Hepatocyte (in vitro differentiated cells): ENCODE measurements around the gene ROBO4. TPM values are rescaled to one million over a fixed set of nuclear protein-coding genes. Genes with fewer than 3 reads are reported as not detected.

Experiments
- DNase-seq: peaks from one replicate; pipeline ENCODE4 v3.0.0-alpha.2; 2016; ENCODE audit warnings: low spot score
- H2AFZ ChIP-seq: fragments of 200-600 bp; sonication (generic); 2 replicates; pipeline ENCODE4 v1.6.0; 2016; ENCODE audit warnings: antibody characterized with exemption, mild to moderate bottlenecking
- H3K27ac ChIP-seq: fragments of 200-600 bp; sonication (generic); 2 replicates; pipeline ENCODE4 v1.5.1; 2016; ENCODE audit warnings: mild to moderate bottlenecking
- H3K27me3 ChIP-seq: fragments of 200-600 bp; sonication (generic); 2 replicates; pipeline ENCODE4 v1.6.1; 2016
- H3K36me3 ChIP-seq: fragments of 200-600 bp; sonication (generic); replicated peaks from 2 replicates; pipeline ENCODE4 v1.5.1; 2016; ENCODE audit warnings: low read depth; ENCODE audit not compliant: insufficient read depth
- H3K4me1 ChIP-seq: fragments of 200-600 bp; sonication (generic); 2 replicates; pipeline ENCODE4 v1.5.1; 2016; ENCODE audit warnings: mild to moderate bottlenecking, moderate library complexity; ENCODE audit not compliant: insufficient read depth
- H3K4me2 ChIP-seq: fragments of 200-600 bp; sonication (generic); 2 replicates; pipeline ENCODE4 v1.6.0; 2016
- H3K4me3 ChIP-seq: fragments of 200-600 bp; sonication (generic); 2 replicates; pipeline ENCODE4 v1.5.1; 2016; ENCODE audit warnings: mild to moderate bottlenecking
- H3K79me2 ChIP-seq: fragments of 200-600 bp; sonication (generic); 2 replicates; pipeline ENCODE4 v1.6.0; 2017; ENCODE audit warnings: mild to moderate bottlenecking
- H3K9me2 ChIP-seq: fragments of 200-600 bp; sonication (generic); replicated peaks from 2 replicates; pipeline ENCODE4 v1.6.0; 2017; ENCODE audit warnings: mild to moderate bottlenecking; ENCODE audit not compliant: insufficient read depth
- H3K9me3 ChIP-seq: fragments of 200-600 bp; sonication (generic); 2 replicates; pipeline ENCODE4 v1.5.1; 2016; ENCODE audit warnings: low read depth, mild to moderate bottlenecking
- H4K20me1 ChIP-seq: fragments of 200-600 bp; sonication (generic); 2 replicates; pipeline ENCODE4 v1.6.0; 2016; ENCODE audit warnings: mild to moderate bottlenecking; ENCODE audit not compliant: insufficient read depth, poor library complexity, severe bottlenecking
- EZH2 ChIP-seq: fragments of 200-600 bp; sonication (generic); IDR thresholded peaks from 2 replicates; pipeline ENCODE4 v1.6.1; 2016; ENCODE audit warnings: antibody characterized with exemption, mild to moderate bottlenecking, borderline replicate concordance
- EZH2phosphoT487 ChIP-seq: fragments of 200-600 bp; sonication (generic); IDR thresholded peaks from one replicate; pipeline ENCODE4 v1.6.1; 2018; ENCODE audit warnings: antibody characterized with exemption, mild to moderate bottlenecking, low read depth, moderate library complexity; ENCODE audit not compliant: unreplicated experiment, severe bottlenecking
- WGBS: methylation state at CpG from one replicate; pipeline ENCODE4 v1.1.6; 2016; ENCODE audit warnings: low lambda C conversion rate; ENCODE audit errors: missing lambda C conversion rate; 5-methylcytosine and 5-hydroxymethylcytosine counted together
- polyA plus RNA-seq: library from polyadenylated mRNA; unstranded; fragments of >200 nt; fragmentation: Nextera tagmentation; extraction: Ambion mirVana; gene quantifications from 2 replicates; pipeline ENCODE4 v1.2.1, GENCODE V29; 2016
- total RNA-seq: library from RNA; depleted of rRNA; stranded (reverse); fragments of >200 nt; gene quantifications from 2 replicates; pipeline ENCODE4 v1.2.3, GENCODE V29; 2014
- TF ChIP-seq, protein P1 (sequence below): fragments of 200-600 bp; sonication (generic); IDR thresholded peaks from 2 replicates; pipeline ENCODE4 v1.5.1; 2016; ENCODE audit warnings: antibody characterized with exemption, mild to moderate bottlenecking; ENCODE audit not compliant: poor library complexity

The ROBO4 gene
- total and polyA plus RNA-seq, 2 experiments from 2014 or later: 0.28 to 2.0 TPM

DNA sequence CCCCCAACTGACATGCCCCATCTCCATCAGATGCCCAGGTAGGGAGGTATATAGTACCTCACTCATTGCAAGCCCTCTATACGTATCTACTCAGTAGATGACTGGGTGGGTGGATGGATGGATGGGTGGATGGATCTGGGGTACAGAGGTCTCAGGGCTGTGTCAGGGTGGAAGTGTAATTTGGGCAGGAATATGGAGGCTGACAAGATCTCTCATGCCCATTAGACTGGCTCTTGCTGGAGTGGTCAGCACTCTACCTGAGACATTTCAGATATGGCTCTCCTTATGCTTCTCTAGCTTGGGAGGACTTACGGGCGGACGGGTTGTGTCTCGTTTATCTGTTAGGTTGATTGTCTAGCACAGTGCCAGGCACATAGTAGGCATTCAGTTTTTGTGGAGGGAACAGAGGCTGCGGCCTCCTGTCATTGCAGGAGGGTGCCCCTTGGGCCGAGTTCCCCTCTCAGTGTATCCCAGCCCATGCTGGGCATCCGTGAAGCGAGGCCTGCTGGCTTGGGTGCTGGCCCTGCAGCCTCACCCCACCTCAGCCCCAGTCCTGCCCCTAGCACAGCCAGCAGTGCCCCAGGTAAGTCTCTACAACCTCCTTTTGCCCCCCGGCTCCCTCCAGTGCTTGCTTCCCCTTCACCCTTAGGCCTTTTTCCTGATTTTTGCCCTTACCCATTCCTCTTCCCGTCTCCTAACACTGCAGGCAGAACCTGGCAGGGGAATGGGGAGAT is 18.7 kb downstream of the ROBO4 start:
- H3K27me3 ChIP-seq: peaks cover 10% of the 10 kb centered on the region
- no peaks in the 10 kb centered on the region for H3K36me3 ChIP-seq
- no peak overlapping the region for H3K4me3 ChIP-seq
- H3K9me2 ChIP-seq: no peaks in the 10 kb centered on the region
- no peaks in the 10 kb centered on the region for H3K4me1 ChIP-seq
- no peak for TF ChIP-seq EZH2phosphoT487
- TF ChIP-seq, protein P1, sequence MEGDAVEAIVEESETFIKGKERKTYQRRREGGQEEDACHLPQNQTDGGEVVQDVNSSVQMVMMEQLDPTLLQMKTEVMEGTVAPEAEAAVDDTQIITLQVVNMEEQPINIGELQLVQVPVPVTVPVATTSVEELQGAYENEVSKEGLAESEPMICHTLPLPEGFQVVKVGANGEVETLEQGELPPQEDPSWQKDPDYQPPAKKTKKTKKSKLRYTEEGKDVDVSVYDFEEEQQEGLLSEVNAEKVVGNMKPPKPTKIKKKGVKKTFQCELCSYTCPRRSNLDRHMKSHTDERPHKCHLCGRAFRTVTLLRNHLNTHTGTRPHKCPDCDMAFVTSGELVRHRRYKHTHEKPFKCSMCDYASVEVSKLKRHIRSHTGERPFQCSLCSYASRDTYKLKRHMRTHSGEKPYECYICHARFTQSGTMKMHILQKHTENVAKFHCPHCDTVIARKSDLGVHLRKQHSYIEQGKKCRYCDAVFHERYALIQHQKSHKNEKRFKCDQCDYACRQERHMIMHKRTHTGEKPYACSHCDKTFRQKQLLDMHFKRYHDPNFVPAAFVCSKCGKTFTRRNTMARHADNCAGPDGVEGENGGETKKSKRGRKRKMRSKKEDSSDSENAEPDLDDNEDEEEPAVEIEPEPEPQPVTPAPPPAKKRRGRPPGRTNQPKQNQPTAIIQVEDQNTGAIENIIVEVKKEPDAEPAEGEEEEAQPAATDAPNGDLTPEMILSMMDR: no peak
- no peak for TF ChIP-seq EZH2
- WGBS: 94% methylated on average over 11 of the region's 11 CpGs
- H2AFZ ChIP-seq: no peak overlapping the region
- H3K4me2 ChIP-seq: no peak overlapping the region
- H3K79me2 ChIP-seq: no peaks in the 10 kb centered on the region
- H4K20me1 ChIP-seq: no peaks in the 10 kb centered on the region
- no peak overlapping the region for H3K27ac ChIP-seq
- H3K9me3 ChIP-seq: no peaks in the 10 kb centered on the region
- no peak for DNase-seq

DNA sequence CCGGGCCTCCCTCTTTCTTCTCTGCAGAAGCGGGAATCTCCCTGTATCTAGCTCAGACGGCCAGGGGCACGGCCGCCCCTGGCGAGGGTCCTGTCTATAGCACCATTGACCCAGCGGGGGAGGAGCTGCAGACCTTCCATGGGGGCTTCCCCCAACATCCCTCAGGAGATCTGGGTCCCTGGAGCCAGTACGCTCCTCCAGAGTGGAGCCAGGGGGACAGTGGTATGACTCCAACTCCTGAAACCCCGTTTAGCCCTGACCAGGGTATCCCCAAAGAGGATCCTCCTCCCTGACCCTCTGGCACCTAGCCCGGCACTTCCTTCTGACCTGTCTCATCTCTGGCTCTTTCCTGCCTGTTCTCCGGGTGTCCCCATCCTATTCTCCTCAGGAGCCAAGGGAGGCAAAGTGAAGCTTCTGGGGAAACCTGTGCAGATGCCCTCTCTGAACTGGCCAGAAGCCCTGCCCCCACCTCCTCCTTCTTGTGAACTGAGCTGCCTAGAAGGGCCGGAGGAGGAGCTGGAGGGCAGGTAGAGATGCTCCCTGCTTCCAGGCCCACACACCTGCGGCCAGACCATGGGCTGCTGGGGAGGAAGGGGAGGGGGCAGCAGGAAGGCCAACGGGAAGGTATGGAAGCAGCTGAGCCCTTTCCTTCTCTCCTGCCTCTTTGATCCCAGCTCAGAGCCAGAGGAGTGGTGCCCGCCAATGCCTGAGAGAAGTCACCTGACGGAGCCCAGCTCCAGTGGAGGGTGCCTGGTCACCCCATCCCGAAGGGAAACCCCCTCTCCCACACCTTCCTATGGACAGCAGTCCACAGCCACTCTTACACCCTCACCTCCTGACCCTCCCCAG is 19.5 kb downstream of the ROBO4 start:
- Histone ChIP-seq H3K9me2 (no peaks in the 10 kb centered on the region), H3K36me3 (no peaks in the 10 kb centered on the region), H3K27me3 (peaks cover 18% of the 10 kb centered on the region), H4K20me1 (no peaks in the 10 kb centered on the region), H3K4me2 (no peak overlapping the region), H3K27ac (no peak overlapping the region), H3K4me1 (no peaks in the 10 kb centered on the region), H3K4me3 (no peak overlapping the region), H3K9me3 (no peaks in the 10 kb centered on the region), H3K79me2 (no peaks in the 10 kb centered on the region), H2AFZ (no peak overlapping the region)
- WGBS: 79% methylated on average over 17 of the region's 17 CpGs
- no peak for DNase-seq
- no peak for TF ChIP-seq EZH2
- TF ChIP-seq, protein P1: no peak

DNA sequence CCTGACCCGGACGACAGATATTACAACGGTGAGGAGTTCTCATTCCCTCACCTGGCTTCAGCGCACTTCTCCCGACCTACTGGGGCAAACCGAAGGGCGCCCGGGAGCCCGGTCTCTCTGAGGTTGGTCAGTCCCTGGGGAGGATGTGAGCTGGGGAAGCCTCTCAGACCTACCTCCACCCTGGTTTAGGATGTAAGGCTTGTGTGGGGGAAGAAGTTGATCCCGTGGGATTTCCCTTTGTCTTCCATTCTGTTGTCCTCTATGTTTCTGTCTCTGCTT is 20.1 kb downstream of the ROBO4 start:
- Histone ChIP-seq H3K9me3 (no peaks in the 10 kb centered on the region), H3K4me2 (no peak overlapping the region), H3K79me2 (no peaks in the 10 kb centered on the region), H3K9me2 (no peaks in the 10 kb centered on the region), H2AFZ (no peak overlapping the region), H3K36me3 (no peaks in the 10 kb centered on the region), H3K4me3 (no peak overlapping the region), H3K4me1 (no peaks in the 10 kb centered on the region), H3K27ac (no peak overlapping the region), H3K27me3 (peaks cover 23% of the 10 kb centered on the region), H4K20me1 (no peaks in the 10 kb centered on the region)
- no peak for DNase-seq
- WGBS: 83% methylated on average over 6 of the region's 10 CpGs
- TF ChIP-seq EZH2phosphoT487 (no peak), EZH2 (no peak)
- TF ChIP-seq, protein P1: no peak
